ENCODE data around the gene SFT2D1. TPM values are rescaled to one million over a fixed set of nuclear protein-coding genes. Genes with fewer than 3 reads are reported as not detected.
"Not testable (repeated sequence)": the region's sequence is repeated elsewhere in the genome, so short reads cannot be mapped to it uniquely, and the experiment has no call there.

Gene SFT2D1
- total RNA-seq, 3 donors from 2014 or later = 41.1 to 52.4 (median 52.1) TPM

- DNase-seq (ENCODE audit: low spot score in 2 of 2) = no peak
- H3K27me3 ChIP-seq = no peaks in the 10 kb centered on the region
- H3K9me3 ChIP-seq = peaks cover 0 to 6% of the 10 kb centered on the region in 2 donors
- no peaks in the 10 kb centered on the region for H3K36me3 ChIP-seq
- intact Hi-C loops (cut with DNase I; ENCODE audit: low total_unique reads) = no loop called here
- H3K27ac ChIP-seq = no peak overlapping the region
- H3K4me1 ChIP-seq = peaks cover 0 to 1% of the 10 kb centered on the region in 2 donors
- H3K4me3 ChIP-seq = no peak overlapping the region
- TF ChIP-seq CTCF (IDR thresholded peaks at IDR 0.05) (no peak), POLR2AphosphoS5 (IDR thresholded peaks at IDR 0.05) (no peak), POLR2A (IDR thresholded peaks at IDR 0.05) (no peak)
Measured at GRCh38 chr6:166348305-166348949, 6.1 kb upstream of the SFT2D1 start.

GRCh38 chr6:166346965-166347364 lies 4.6 kb upstream of the SFT2D1 start:
- Histone ChIP-seq H3K36me3 (no peaks in the 10 kb centered on the region), H3K4me1 (peaks cover 0 to 6% of the 10 kb centered on the region in 2 donors), H3K27me3 (no peaks in the 10 kb centered on the region), H3K27ac (no peak overlapping the region), H3K4me3 (no peak overlapping the region), H3K9me3 (peaks cover 0 to 6% of the 10 kb centered on the region in 2 donors)
- DNase-seq (ENCODE audit: low spot score in 2 of 2) = no peak
- intact Hi-C loops (cut with DNase I; ENCODE audit: low total_unique reads) = no loop called here
- TF ChIP-seq POLR2A (IDR thresholded peaks at IDR 0.05) (no peak), CTCF (IDR thresholded peaks at IDR 0.05) (no peak), POLR2AphosphoS5 (IDR thresholded peaks at IDR 0.05) (no peak)

GRCh38 chr6:166346449-166346848 lies 4.1 kb upstream of the SFT2D1 start:
- TF ChIP-seq POLR2A (IDR thresholded peaks at IDR 0.05) = no peak
- TF ChIP-seq POLR2AphosphoS5 (IDR thresholded peaks at IDR 0.05) = no peak
- TF ChIP-seq CTCF (IDR thresholded peaks at IDR 0.05) = no peak
- intact Hi-C loops (cut with DNase I; ENCODE audit: low total_unique reads) = no loop called here

GRCh38 chr6:166345672-166346071 lies 3.3 kb upstream of the SFT2D1 start:
- H3K27me3 ChIP-seq; intact Hi-C loops (cut with DNase I; ENCODE audit: low total_unique reads); H3K27ac ChIP-seq; H3K4me3 ChIP-seq; H3K36me3 ChIP-seq; DNase-seq (ENCODE audit: low spot score in 2 of 2); H3K9me3 ChIP-seq: not testable (repeated sequence)
- peaks cover 0 to 11% of the 10 kb centered on the region in 2 donors for H3K4me1 ChIP-seq

More at GRCh38 chr6:166346449-166346848, 4.1 kb upstream of the SFT2D1 start:
- Histone ChIP-seq H3K4me3 (no peak overlapping the region), H3K9me3 (peaks cover 0 to 6% of the 10 kb centered on the region in 2 donors), H3K27me3 (no peaks in the 10 kb centered on the region), H3K27ac (no peak overlapping the region), H3K36me3 (no peaks in the 10 kb centered on the region), H3K4me1 (peaks cover 0 to 6% of the 10 kb centered on the region in 2 donors)
- DNase-seq (ENCODE audit: low spot score in 2 of 2) = no peak

- H3K9me3 ChIP-seq; H3K36me3 ChIP-seq; H3K4me3 ChIP-seq; H3K27me3 ChIP-seq; intact Hi-C loops (cut with DNase I; ENCODE audit: low total_unique reads); DNase-seq (ENCODE audit: low spot score in 2 of 2); H3K27ac ChIP-seq: not testable (repeated sequence)
- H3K4me1 ChIP-seq = peaks cover 0 to 19% of the 10 kb centered on the region in 2 donors
Measured at GRCh38 chr6:166344921-166345320, 2.6 kb upstream of the SFT2D1 start.

- Histone ChIP-seq H3K4me3 (no peak overlapping the region), H3K27ac (no peak overlapping the region), H3K4me1 (peaks cover 0 to 20% of the 10 kb centered on the region in 2 donors), H3K27me3 (no peaks in the 10 kb centered on the region), H3K9me3 (no peaks in the 10 kb centered on the region), H3K36me3 (no peaks in the 10 kb centered on the region)
- no peak for DNase-seq (ENCODE audit: low spot score in 2 of 2)
- TF ChIP-seq POLR2AphosphoS5 (IDR thresholded peaks at IDR 0.05) (no peak), CTCF (IDR thresholded peaks at IDR 0.05) (no peak), POLR2A (IDR thresholded peaks at IDR 0.05) (no peak)
- intact Hi-C loops (cut with DNase I; ENCODE audit: low total_unique reads) = no loop called here
Measured at GRCh38 chr6:166344240-166344639, 1.9 kb upstream of the SFT2D1 start.

All from breast epithelium (tissue), 4 donors.